Stimulated activated naive CD8-positive, alpha-beta T cell treated with anti-CD3 and anti-CD28 coated beads, Interleukin-15, Interleukin-2, amounts not matched to agents 100 U/mL and 50 U/mL, for 24 hours (primary cell): Measurements from ENCODE around the gene CALML6.
A peak's percentile ranks its signal among the peaks of the same experiment; 100 is the strongest.

Experiments used
- ATAC-seq: fragments of 150-1000 bp; cut with Tn5 transposase; one replicate; pipeline ENCODE4 v1.10.0; 2021
- DNase-seq: peaks from one replicate; pipeline ENCODE4 v3.0.0; 2021

CALML6 gene

GRCh38 chr1:1892079-1892762 is 22.8 kb upstream of the CALML6 start:
- DNase-seq (no peak), ATAC-seq (no peak)

GRCh38 chr1:1892763-1893120 is 22.3 kb upstream of the CALML6 start:
- ATAC-seq: no peak
- DNase-seq: no peak

GRCh38 chr1:1893291-1893985 is 21.6 kb upstream of the CALML6 start:
- ATAC-seq: no peak
- no peak for DNase-seq

- DNase-seq: no peak
- no peak for ATAC-seq
Measured at GRCh38 chr1:1893997-1894353, 21.1 kb upstream of the CALML6 start.

- DNase-seq (no peak), ATAC-seq (no peak)
Measured at GRCh38 chr1:1894354-1895059, 20.6 kb upstream of the CALML6 start.

- no peak for ATAC-seq
- no peak for DNase-seq
Measured at GRCh38 chr1:1895060-1895418, 20.0 kb upstream of the CALML6 start.

GRCh38 chr1:1895456-1896336 is 19.4 kb upstream of the CALML6 start:
- no peak for ATAC-seq

GRCh38 chr1:1898246-1898933 is 16.7 kb upstream of the CALML6 start:
- no peak for ATAC-seq
- no peak for DNase-seq

More at GRCh38 chr1:1895456-1896336, 19.4 kb upstream of the CALML6 start:
- DNase-seq: no peak

GRCh38 chr1:1899266-1899966 is 15.6 kb upstream of the CALML6 start:
- DNase-seq: no peak
- no peak for ATAC-seq

- DNase-seq (no peak), ATAC-seq (no peak)
Measured at GRCh38 chr1:1899967-1900327, 15.1 kb upstream of the CALML6 start.

GRCh38 chr1:1900883-1901640 is 14.0 kb upstream of the CALML6 start:
- no peak for ATAC-seq
- no peak for DNase-seq

- ATAC-seq: no peak
Measured at GRCh38 chr1:1901641-1902294, 13.3 kb upstream of the CALML6 start.

GRCh38 chr1:1903224-1903623 is 11.8 kb upstream of the CALML6 start:
- no peak for ATAC-seq
- DNase-seq: no peak

More at GRCh38 chr1:1901641-1902294, 13.3 kb upstream of the CALML6 start:
- DNase-seq: no peak

GRCh38 chr1:1906185-1907097 is 8.6 kb upstream of the CALML6 start:
- DNase-seq: peak; percentile 82
- ATAC-seq: peak; percentile 50

GRCh38 chr1:1907098-1907736 is 7.8 kb upstream of the CALML6 start:
- DNase-seq (no peak), ATAC-seq (no peak)

- ATAC-seq (no peak), DNase-seq (no peak)
Measured at GRCh38 chr1:1908506-1908791, 6.6 kb upstream of the CALML6 start.

GRCh38 chr1:1910033-1910465 is 5.0 kb upstream of the CALML6 start:
- ATAC-seq (no peak), DNase-seq (no peak)

- DNase-seq (no peak), ATAC-seq (no peak)
Measured at GRCh38 chr1:1910651-1911331, 4.3 kb upstream of the CALML6 start.
